ENCODE measurements around the gene CCDC50. TPM values are rescaled to one million over a fixed set of nuclear protein-coding genes. Genes with fewer than 3 reads are reported as not detected.

CCDC50 gene
- total and polyA plus RNA-seq, 2 of the 8 experiments (the other 6 are each of a cell fraction or from before 2014, with no cell fraction given): 7.3 to 19.2 TPM

DNA sequence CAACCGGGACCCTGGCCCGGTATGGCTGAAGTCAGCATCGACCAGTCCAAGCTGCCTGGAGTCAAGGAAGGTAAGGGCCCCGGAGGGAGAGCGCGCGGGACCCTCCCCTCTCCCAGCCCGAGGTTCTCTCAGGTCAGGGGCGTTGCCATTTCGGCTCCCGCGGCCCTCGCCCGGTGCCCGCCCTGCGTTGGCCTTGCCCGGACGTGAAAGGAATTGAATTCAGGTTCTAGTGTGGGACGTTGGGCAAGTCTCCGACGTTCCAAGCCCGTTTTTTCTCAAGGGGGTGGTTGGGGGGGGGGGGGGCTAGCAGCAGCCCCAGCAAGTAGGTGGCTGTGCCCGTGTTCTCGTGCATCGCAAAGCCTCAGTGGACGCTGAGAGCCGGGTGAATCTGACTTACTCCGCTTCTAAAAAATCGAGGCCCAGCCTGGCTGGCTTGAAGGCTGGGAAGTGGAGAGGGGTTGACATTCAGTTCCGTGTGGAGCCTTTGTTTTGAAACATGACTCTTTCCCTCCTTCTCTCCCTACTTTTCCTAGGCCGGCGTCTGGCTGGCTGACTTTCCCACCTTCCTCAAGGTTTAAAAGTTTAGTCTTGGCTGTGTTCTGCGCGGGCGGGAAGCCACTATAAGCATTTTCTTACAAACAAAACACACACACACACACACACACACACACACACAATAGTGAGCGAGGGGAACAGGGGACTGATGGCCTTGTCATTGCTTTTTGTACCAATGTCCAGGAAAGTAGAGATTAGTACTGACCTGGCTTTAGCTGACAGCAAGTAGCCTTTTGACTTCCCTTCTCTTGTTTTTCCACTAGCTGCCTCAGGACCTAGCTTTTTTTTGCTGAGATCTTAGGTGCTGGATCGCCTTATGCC, 698 bp downstream of the CCDC50 start, which contains the start of gene UTS2B (continued):
- TF ChIP-seq HDAC2 (IDR thresholded peaks at IDR 0.05; ENCODE audit: borderline replicate concordance in 1 of 2, low read depth in 2 of 2, low read length in 2 of 2) (no peak), FOSL1 (IDR thresholded peaks at IDR 0.05; ENCODE audit: insufficient read depth, low read depth, low read length) (no peak), EZH2 (IDR thresholded peaks at IDR 0.05; ENCODE audit: low read depth, low read length, severe bottlenecking) (no peak), ZNF274 (IDR thresholded peaks at IDR 0.05; ENCODE audit: borderline replicate concordance, extremely low read depth, low read length) (no peak), GTF2F1 (IDR thresholded peaks at IDR 0.05; ENCODE audit: borderline replicate concordance, low read depth, low read length) (no peak), RAD21 (IDR thresholded peaks at IDR 0.05 in 1 of 2, conservative IDR thresholded peaks at IDR 0.05 in 1 of 2; ENCODE audit: low read depth in 2 of 2, low read length in 2 of 2) (no peak), SIN3A (conservative IDR thresholded peaks at IDR 0.05 in 1 of 2, IDR thresholded peaks at IDR 0.05 in 1 of 2; ENCODE audit: low read depth in 1 of 2, low read length in 2 of 2) (peak in 1 of 2 experiments; percentile 70; a peak in 1 of 4 replicates), KDM4A (IDR thresholded peaks at IDR 0.05; ENCODE audit: low read depth, low read length, severe bottlenecking) (peak; percentile 34), NANOG (IDR thresholded peaks at IDR 0.05; ENCODE audit: insufficient read depth, low read depth, low read length, poor library complexity, severe bottlenecking) (no peak), TBP (IDR thresholded peaks at IDR 0.05; ENCODE audit: low read depth, low read length) (0 out of 2 replicates have a peak, but pooled peaks have one; percentile 9), BCL11A (IDR thresholded peaks at IDR 0.05; ENCODE audit: low read depth in 2 of 2, low read length in 2 of 2) (no peak), PHF8 (conservative IDR thresholded peaks at IDR 0.05; ENCODE audit: low read depth, low read length) (no peak; the same call in none of the 2 replicates), HDAC6 (IDR thresholded peaks at IDR 0.05; ENCODE audit: low read depth, low read length) (no peak), POLR2A (IDR thresholded peaks at IDR 0.05; ENCODE audit: control extremely low read depth in 1 of 2, low read depth in 2 of 2, low read length in 2 of 2) (no peak; a peak in 1 of 3 replicates)
- TF ChIP-seq, protein P1, sequence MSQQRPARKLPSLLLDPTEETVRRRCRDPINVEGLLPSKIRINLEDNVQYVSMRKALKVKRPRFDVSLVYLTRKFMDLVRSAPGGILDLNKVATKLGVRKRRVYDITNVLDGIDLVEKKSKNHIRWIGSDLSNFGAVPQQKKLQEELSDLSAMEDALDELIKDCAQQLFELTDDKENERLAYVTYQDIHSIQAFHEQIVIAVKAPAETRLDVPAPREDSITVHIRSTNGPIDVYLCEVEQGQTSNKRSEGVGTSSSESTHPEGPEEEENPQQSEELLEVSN (IDR thresholded peaks at IDR 0.05): no peak; the same call in 1 of the 2 replicates

Measured in H1 (cell line).